Endothelial cell of umbilical vein (primary cell): ENCODE results near the gene OSGIN1. TPM values are rescaled to one million over a fixed set of nuclear protein-coding genes. Genes with fewer than 3 reads are reported as not detected.

Experiments
- BruUV-seq: library from RNA; stranded (reverse); fragments of 400-500 nt; replicated peaks from 2 replicates; lab custom pipeline; 2021; lab: Mats Ljungman, UMichigan
- CTCF ChIA-PET: fragments of 300-600, 350-600 bp; sonication (Branson Sonifier 250); formaldehyde crosslinking; loops from one replicate; lab custom pipeline; 2021; ENCODE audit warnings: antibody characterized with exemption, inconsistent platforms; lab: Charles Lee
- POLR2A ChIA-PET: fragments of 300-600, 350-600 bp; sonication (Branson Sonifier 250); formaldehyde crosslinking; loops from one replicate; lab custom pipeline; 2021; ENCODE audit warnings: antibody characterized with exemption, inconsistent platforms; lab: Charles Lee
- DNase-seq: peaks from one replicate; pipeline ENCODE4 v3.0.0-alpha.2; 2011; ENCODE audit warnings: low read depth, low spot score
- FAIRE-seq: peaks from 2 replicates; lab custom pipeline; 2011; peaks lifted over from hg19 to GRCh38; lab: Jason Lieb, UNC
- H2AFZ ChIP-seq: 2 replicates; pipeline ENCODE4 v1.6.0; 2012; ENCODE audit warnings: low read depth, low read length, control low read depth, inconsistent platforms
- H3K27ac ChIP-seq: 2 replicates; pipeline ENCODE4 v1.5.1; 2011; ENCODE audit warnings: low read depth, mild to moderate bottlenecking, control low read depth, low read length, moderate library complexity; ENCODE audit not compliant: insufficient read depth
- H3K27me3 ChIP-seq, 2 experiments: 2 replicates each; pipeline versions ENCODE4 v1.6.0 to v1.6.1; 2011; ENCODE audit warnings: low read length in 2 of 2, mixed read lengths in 1 of 2; ENCODE audit not compliant: control insufficient read depth in 2 of 2, insufficient read depth in 2 of 2
- H3K36me3 ChIP-seq, 2 experiments: 2 replicates in 1 of 2; 3 replicates in 1 of 2; pipeline ENCODE4 v1.5.1; 2011; ENCODE audit warnings: low read length in 2 of 2, mild to moderate bottlenecking in 1 of 2, moderate library complexity in 1 of 2; ENCODE audit not compliant: control insufficient read depth in 2 of 2, insufficient read depth in 2 of 2; ENCODE audit errors: extremely low read depth in 1 of 2
- H3K4me1 ChIP-seq: 3 replicates; pipeline ENCODE4 v1.5.1; 2011; ENCODE audit warnings: mild to moderate bottlenecking, low read length; ENCODE audit not compliant: control insufficient read depth, insufficient read depth; ENCODE audit errors: extremely low read depth
- H3K4me2 ChIP-seq: 2 replicates; pipeline ENCODE4 v1.6.1; 2011; ENCODE audit warnings: low read length, control low read depth, mixed read lengths; ENCODE audit not compliant: insufficient read depth
- H3K4me3 ChIP-seq, 3 experiments: fragments of 200-600 bp in 1 of 3; sonication (generic), shearing (Covaris generic) in 1 of 3; replicated peaks in 1 of 3; 2 replicates each; pipeline ENCODE4 v1.5.1; 2011 to 2016; ENCODE audit warnings: control low read depth in 3 of 3, low read length in 3 of 3, mild to moderate bottlenecking in 2 of 3, inconsistent platforms in 1 of 3, low read depth in 1 of 3, moderate library complexity in 1 of 3; ENCODE audit not compliant: insufficient read depth in 1 of 3
- H3K79me2 ChIP-seq: 2 replicates; pipeline ENCODE4 v1.6.0; 2012; ENCODE audit warnings: low read length, inconsistent platforms; ENCODE audit not compliant: control insufficient read depth, insufficient read depth
- H3K9ac ChIP-seq: replicated peaks from 2 replicates; pipeline ENCODE3; 2011; ENCODE audit warnings: low read length, control low read depth; ENCODE audit not compliant: insufficient read depth; ENCODE audit errors: extremely low read depth
- H3K9me1 ChIP-seq: replicated peaks from 3 replicates; pipeline ENCODE4 v1.6.0; 2011; ENCODE audit warnings: mild to moderate bottlenecking, low read length; ENCODE audit not compliant: control insufficient read depth, insufficient read depth; ENCODE audit errors: extremely low read depth
- H3K9me3 ChIP-seq: replicated peaks from 2 replicates; pipeline ENCODE4 v1.5.1; 2012; ENCODE audit warnings: low read length, inconsistent platforms; ENCODE audit not compliant: control insufficient read depth, insufficient read depth
- H4K20me1 ChIP-seq: replicated peaks from 2 replicates; pipeline ENCODE3; 2011; ENCODE audit warnings: mild to moderate bottlenecking, low read length; ENCODE audit not compliant: control insufficient read depth, insufficient read depth; ENCODE audit errors: extremely low read depth
- CTCF ChIP-seq, 2 donors: IDR thresholded peaks; 1 replicate in 1 of 2; 2 replicates in 1 of 2; pipeline ENCODE4 v1.5.1; 2011; ENCODE audit warnings: low read length in 2 of 2, mild to moderate bottlenecking in 2 of 2, moderate library complexity in 2 of 2, control low read depth in 1 of 2, inconsistent platforms in 1 of 2, low read depth in 1 of 2; ENCODE audit not compliant: insufficient read depth in 1 of 2; ENCODE audit errors: extremely low read depth in 1 of 2
- EZH2 ChIP-seq: IDR thresholded peaks from 2 replicates; pipeline ENCODE4 v1.6.1; 2012; ENCODE audit warnings: borderline replicate concordance, low read depth, mild to moderate bottlenecking, moderate library complexity, low read length, inconsistent platforms; ENCODE audit not compliant: severe bottlenecking
- JUN ChIP-seq: IDR thresholded peaks from 2 replicates; pipeline ENCODE4 v1.6.1; 2011; ENCODE audit warnings: borderline replicate concordance, low read depth; ENCODE audit not compliant: insufficient read length, insufficient read depth
- MAX ChIP-seq: IDR thresholded peaks from 2 replicates; pipeline ENCODE4 v1.6.1; 2011; ENCODE audit not compliant: insufficient read depth, insufficient read length
- POLR2AphosphoS5 ChIP-seq: IDR thresholded peaks from 2 replicates; pipeline ENCODE4 v1.6.1; 2012; ENCODE audit warnings: low read depth, mild to moderate bottlenecking, control low read depth, low read length, moderate library complexity; ENCODE audit not compliant: insufficient read depth
- dilution Hi-C: fragments of 300-500 bp; cut with MboI; formaldehyde crosslinking; loops from one replicate; pipeline ENCODE4 v1.15.0; 2019; ENCODE audit warnings: low sequenced_read_pairs; ENCODE audit not compliant: extremely low pct_ligation_motif_present
- intact Hi-C: fragments of 100-400 bp; cut with micrococcal nuclease; formaldehyde crosslinking; loops from one replicate; pipeline ENCODE4 v1.10.0; 2022
- polyA plus RNA-seq, 4 experiments: library from polyadenylated mRNA; depleted of rRNA in 3 of 4; stranded (reverse) in 3 of 4; unstranded in 1 of 4; fragments of >200 nt; gene quantifications; 2 replicates each; pipeline versions ENCODE4 v1.2.1 to v1.2.3, GENCODE V29; 2011 to 2012; ENCODE audit warnings: missing spikeins in 1 of 4
- total RNA-seq: library from RNA; stranded (reverse); gene quantifications from 2 replicates; pipeline ENCODE4 v1.2.3, GENCODE V29; 2021

Gene OSGIN1
- total and polyA plus RNA-seq, 2 donors (not counting 3 experiments of a cell fraction or from before 2014, with no cell fraction given) = 9.2 to 11.0 TPM

- Histone ChIP-seq H3K9me1 (no peaks in the 10 kb centered on the region), H3K4me3 (no peak overlapping the region), H3K36me3 (no peaks in the 10 kb centered on the region), H2AFZ (no peak overlapping the region), H3K4me1 (peaks cover 3% of the 10 kb centered on the region), H3K27me3 (no peaks in the 10 kb centered on the region), H3K4me2 (peak overlapping the region; percentile 15), H3K9me3 (no peaks in the 10 kb centered on the region), H3K79me2 (no peaks in the 10 kb centered on the region), H4K20me1 (no peaks in the 10 kb centered on the region), H3K9ac (no peak overlapping the region), H3K27ac (no peak overlapping the region)
- FAIRE-seq = peak; percentile 84
- ChIA-PET POLR2A (no interaction called here), CTCF (interaction anchor here (0.8 to 3.1 kb wide), 14 partner anchors 9 to 260 kb away, joined by 3 to 14 read pairs (median 4); partner anchors contain the start of genes OSGIN1 and TAF1C)
- intact Hi-C loops (loop anchor here (1.0 to 2.0 kb wide), 3 partner anchors 26 to 135 kb away; partner anchors contain the start of gene OSGIN1), dilution Hi-C loops (no loop called here)
- TF ChIP-seq POLR2AphosphoS5 = no peak
- TF ChIP-seq JUN = no peak
- TF ChIP-seq CTCF (IDR thresholded peaks at IDR 0.05; ENCODE audit: extremely low read depth in 1 of 2, insufficient read depth in 1 of 2, low read depth in 1 of 2, low read length in 2 of 2) = peak; percentile 98
- no peak for TF ChIP-seq MAX
- TF ChIP-seq EZH2 = no peak
- no TSS peak for BruUV-seq
- DNase-seq = peak; percentile 54
These were observed 26.2 kb upstream of the OSGIN1 start for GRCh38 chr16:83926726-83927397.
